Measurements from ENCODE around the gene PITX2. TPM values are rescaled to one million over a fixed set of nuclear protein-coding genes. Genes with fewer than 3 reads are reported as not detected.

Gene PITX2
- total and polyA plus RNA-seq, 2 of the 13 experiments (the other 11 are each of a cell fraction or from before 2014, with no cell fraction given) = not detected

GRCh38 chr4:110624904-110625494 lies 2.1 kb upstream of the PITX2 start:
- intact Hi-C loops (cut with micrococcal nuclease; ENCODE audit: unreplicated experiment) = no loop called here
- TF ChIP-seq ATF1 (CRISPR knock-in tag; IDR thresholded peaks at IDR 0.05) (no peak), ADNP (CRISPR knock-in tag; IDR thresholded peaks at IDR 0.05) (no peak), ZNF772 (CRISPR knock-in tag; IDR thresholded peaks at IDR 0.05) (no peak), ZNF776 (CRISPR knock-in tag; IDR thresholded peaks at IDR 0.05) (no peak), ZNF446 (CRISPR knock-in tag; IDR thresholded peaks at IDR 0.05) (no peak), SP140L (CRISPR knock-in tag; IDR thresholded peaks at IDR 0.05; ENCODE audit: borderline replicate concordance) (no peak), U2AF1 (optimal IDR thresholded peaks at IDR 0.05; ENCODE audit: low read depth, low read length) (no peak), ZNF225 (CRISPR knock-in tag; IDR thresholded peaks at IDR 0.05) (no peak), ZNF839 (CRISPR knock-in tag; IDR thresholded peaks at IDR 0.05; ENCODE audit: borderline replicate concordance) (no peak), HDAC6 (IDR thresholded peaks at IDR 0.05; ENCODE audit: low read depth, low read length) (no peak), TIGD3 (CRISPR knock-in tag; IDR thresholded peaks at IDR 0.05; ENCODE audit: borderline replicate concordance) (no peak), ZNF34 (CRISPR knock-in tag; IDR thresholded peaks at IDR 0.05; ENCODE audit: borderline replicate concordance) (no peak), ZSCAN29 (CRISPR knock-in tag; conservative IDR thresholded peaks at IDR 0.05) (no peak), ZNF350 (CRISPR knock-in tag; IDR thresholded peaks at IDR 0.05; ENCODE audit: borderline replicate concordance, low read depth) (no peak)
- POLR2A ChIA-PET = no interaction called here
- Histone ChIP-seq H3K4me3 (replicated peaks in 1 of 3; ENCODE audit: insufficient read depth in 1 of 3, low read depth in 2 of 3, low read length in 3 of 3) (no peak overlapping the region), H3K9ac (ENCODE audit: insufficient read depth, low read depth, low read length) (no peak overlapping the region), H3K4me2 (ENCODE audit: low read depth, low read length) (no peak overlapping the region), H3K27me3 (ENCODE audit: control insufficient read depth in 1 of 2, insufficient read depth in 2 of 2, low read length in 2 of 2) (peaks cover 2 to 54% of the 10 kb centered on the region in 2 experiments), H3K36me3 (replicated peaks in 1 of 2; ENCODE audit: control insufficient read depth in 1 of 2, insufficient read depth in 2 of 2, low read length in 2 of 2) (no peaks in the 10 kb centered on the region), H3K9me3 (ENCODE audit: low read length) (no peaks in the 10 kb centered on the region), H4K20me1 (ENCODE audit: insufficient read depth, low read length) (no peaks in the 10 kb centered on the region), H3K27ac (ENCODE audit: extremely low read length, insufficient read depth, low read length) (no peak overlapping the region), H3K79me2 (ENCODE audit: insufficient read depth, low read length) (no peaks in the 10 kb centered on the region), H2AFZ (ENCODE audit: low read length) (no peak overlapping the region), H3K4me1 (ENCODE audit: insufficient read depth, low read length) (no peaks in the 10 kb centered on the region)
- FAIRE-seq = no peak
- 2% methylated on average over 6 of the region's 6 CpGs for WGBS (ENCODE audit: low lambda C conversion rate)
- no peak for ATAC-seq
- DNase-seq (ENCODE audit: low spot score) = no peak
- in situ Hi-C loops (cut with HindIII; ENCODE audit: extremely low pct_ligation_motif_present, low pct_unique_long_range_greater_than_20kb) = no loop called here
- CTCF ChIA-PET (ENCODE audit: low intra/inter-chr PET ratio, low total read pairs) = no interaction called here
- BruUV-seq (replicated peaks) = no TSS peak
